ENCODE results near the gene SCO2.

Gene SCO2

GRCh38 chr22:50525104-50525857 lies at the start of gene SCO2:
SCO2 (minus strand) TSS chr22:50525598; CDS start chr22:50524411, 1,187 bp downstream.
- peak within 1 kb of the TSS; percentile 69 for H3K4me3 ChIP-seq (ENCODE audit: low read depth, low read length)

- no peak overlapping the region for H3K4me3 ChIP-seq (ENCODE audit: low read depth, low read length)
Measured at GRCh38 chr22:50574383-50574755, 49.0 kb upstream of the SCO2 start.

- no peak overlapping the region for H3K4me3 ChIP-seq (ENCODE audit: low read depth, low read length)
Measured at GRCh38 chr22:50573491-50574382, 48.3 kb upstream of the SCO2 start.

- H3K4me3 ChIP-seq (ENCODE audit: low read depth, low read length) = no peak overlapping the region
Measured at GRCh38 chr22:50572965-50573364, 47.6 kb upstream of the SCO2 start.

GRCh38 chr22:50571264-50572175 lies 46.1 kb upstream of the SCO2 start:
- no peak overlapping the region for H3K4me3 ChIP-seq (ENCODE audit: low read depth, low read length)

- H3K4me3 ChIP-seq (ENCODE audit: low read depth, low read length) = no peak overlapping the region
Measured at GRCh38 chr22:50570861-50571260, 45.5 kb upstream of the SCO2 start.

- no peak overlapping the region for H3K4me3 ChIP-seq (ENCODE audit: low read depth, low read length)
Measured at GRCh38 chr22:50569896-50570535, 44.6 kb upstream of the SCO2 start.

GRCh38 chr22:50569041-50569459 lies 43.7 kb upstream of the SCO2 start:
- no peak overlapping the region for H3K4me3 ChIP-seq (ENCODE audit: low read depth, low read length)

- H3K4me3 ChIP-seq (ENCODE audit: low read depth, low read length) = no peak overlapping the region
Measured at GRCh38 chr22:50568626-50569025, 43.2 kb upstream of the SCO2 start.

- H3K4me3 ChIP-seq (ENCODE audit: low read depth, low read length) = no peak overlapping the region
Measured at GRCh38 chr22:50567721-50568252, 42.4 kb upstream of the SCO2 start.

- no peak overlapping the region for H3K4me3 ChIP-seq (ENCODE audit: low read depth, low read length)
Measured at GRCh38 chr22:50564289-50564688, 38.9 kb upstream of the SCO2 start.

- H3K4me3 ChIP-seq (ENCODE audit: low read depth, low read length) = peak overlapping the region; percentile 65
Measured at GRCh38 chr22:50563413-50564160, 38.2 kb upstream of the SCO2 start.

GRCh38 chr22:50562523-50563412 lies 37.4 kb upstream of the SCO2 start, which contains the start of gene SYCE3:
SYCE3 (minus strand) TSS chr22:50562919; CDS start chr22:50556405, 6,514 bp downstream.
- peak within 1 kb of the TSS; percentile 65 for H3K4me3 ChIP-seq (ENCODE audit: low read depth, low read length)

- H3K4me3 ChIP-seq (ENCODE audit: low read depth, low read length) = no peak overlapping the region
Measured at GRCh38 chr22:50561401-50562358, 36.3 kb upstream of the SCO2 start.

GRCh38 chr22:50560034-50560433 lies 34.6 kb upstream of the SCO2 start:
- H3K4me3 ChIP-seq (ENCODE audit: low read depth, low read length) = no peak overlapping the region

- H3K4me3 ChIP-seq (ENCODE audit: low read depth, low read length) = no peak overlapping the region
Measured at GRCh38 chr22:50556703-50557102, 31.3 kb upstream of the SCO2 start.

GRCh38 chr22:50553310-50553709 lies 27.9 kb upstream of the SCO2 start:
- no peak overlapping the region for H3K4me3 ChIP-seq (ENCODE audit: low read depth, low read length)

All from iPS-11a (cell line).